NK-92 treated with Interleukin-12 subunit alpha and Interleukin-12 subunit beta, amount 100 ng/mL, for 24 hours (cell line): Measurements from ENCODE around the gene FGFRL1.

Experiments used
- DNase-seq: peaks from one replicate; lab custom pipeline; 2025; lab: John Stamatoyannopoulos, UW

FGFRL1 gene

DNA sequence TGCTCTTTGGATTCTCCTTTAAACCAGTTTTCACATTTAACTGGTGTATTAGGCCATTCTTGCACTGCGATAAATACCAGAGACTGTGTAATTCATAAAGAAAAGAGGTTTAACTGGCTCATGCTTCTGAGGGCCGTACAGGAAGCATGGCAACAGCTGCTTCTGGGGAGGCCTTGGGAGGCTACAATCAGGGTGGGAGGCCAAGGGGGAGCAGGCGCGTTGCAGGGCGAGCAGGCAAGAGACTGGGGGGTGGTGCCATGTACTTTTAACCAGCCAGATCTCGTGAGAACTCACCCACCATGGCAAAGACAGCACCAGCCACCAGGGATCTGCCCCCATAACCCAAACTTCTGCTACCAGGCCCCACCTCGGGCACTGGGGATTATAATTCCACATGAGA is 63.8 kb downstream of the FGFRL1 start:
- no peak for DNase-seq

DNA sequence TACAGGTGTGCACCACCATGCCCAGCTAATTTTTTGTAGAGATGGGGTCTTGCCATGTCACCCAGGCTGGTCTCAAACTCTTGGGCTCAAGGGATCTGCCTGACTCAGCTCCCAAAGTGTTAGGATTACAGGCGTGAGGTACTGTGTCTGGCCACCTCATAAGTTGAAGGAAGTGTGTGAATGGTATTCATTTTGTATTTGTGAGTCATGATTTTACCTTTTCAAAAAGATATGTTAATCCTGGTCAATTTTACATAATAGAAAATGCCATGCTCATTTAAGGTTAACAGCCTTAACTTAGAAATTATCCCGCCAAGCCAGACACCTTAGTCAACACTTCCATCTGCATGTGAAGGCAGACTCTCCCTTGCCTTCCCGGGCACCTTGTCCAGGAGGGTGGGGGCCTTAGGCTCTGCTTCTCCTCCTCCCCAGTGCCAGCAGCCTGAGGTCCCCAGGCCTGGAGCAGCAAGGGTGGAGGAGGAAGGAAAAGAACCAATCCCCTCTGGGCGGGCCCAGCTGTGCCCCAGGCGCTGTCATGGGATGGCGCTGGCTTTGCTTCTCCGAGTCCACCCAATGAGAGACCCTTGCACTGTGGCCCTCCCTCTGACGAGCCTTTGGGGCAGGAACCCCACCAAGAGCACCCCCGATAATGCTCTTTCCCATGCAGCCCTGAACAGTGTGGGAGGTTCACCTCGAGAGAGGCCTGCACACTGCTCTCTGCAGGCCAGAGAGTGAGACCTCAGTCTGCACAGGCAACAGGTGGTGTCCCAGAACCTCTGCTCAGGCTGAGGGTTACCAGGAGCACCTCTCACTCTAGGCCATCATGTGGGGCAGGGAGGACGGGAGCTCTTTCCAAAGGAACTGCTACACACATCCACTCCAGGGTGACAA is 64.6 kb downstream of the FGFRL1 start:
- no peak for DNase-seq
